DMS53 treated with DMSO at 0.1 percent for 48 hours (cell line): ENCODE results near the gene DHRS1.
"Not testable (repeated sequence)": the region's sequence is repeated elsewhere in the genome, so short reads cannot be mapped to it uniquely, and the experiment has no call there.

ENCODE experiments used
- DNase-seq: peaks from one replicate; lab custom pipeline; 2025; ENCODE audit not compliant: unreplicated experiment; lab: John Stamatoyannopoulos, UW

Gene DHRS1

DNA sequence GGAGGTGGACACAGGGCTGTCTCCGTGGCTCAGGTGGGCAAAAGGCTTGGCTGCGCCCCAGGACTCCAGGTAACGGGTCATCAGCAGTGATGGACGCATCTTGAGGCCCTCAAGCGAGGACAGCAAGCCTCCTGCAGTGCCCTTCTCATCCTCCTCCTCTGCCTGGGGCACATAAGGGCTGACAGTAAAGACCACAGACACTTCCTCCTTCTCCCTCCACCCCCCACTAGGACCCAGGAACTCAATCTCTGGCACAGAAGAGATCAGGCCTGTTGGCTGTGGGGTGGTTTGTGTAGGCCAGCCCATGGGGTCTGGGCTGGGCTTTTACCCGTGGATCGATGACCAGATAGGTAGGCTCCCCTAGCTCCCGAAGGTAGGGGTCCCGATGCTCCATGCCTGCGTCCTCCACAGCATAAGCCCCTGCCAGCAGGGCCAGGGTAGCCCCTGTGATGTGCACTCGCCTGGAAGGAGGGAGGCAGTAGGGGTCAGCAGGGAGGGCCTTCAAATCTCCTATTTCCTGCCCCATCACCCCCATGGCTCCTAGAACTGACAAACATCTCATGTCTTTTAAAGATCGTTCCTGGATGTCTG lies 29.6 kb upstream of the DHRS1 start:
- DNase-seq: no peak

DNA sequence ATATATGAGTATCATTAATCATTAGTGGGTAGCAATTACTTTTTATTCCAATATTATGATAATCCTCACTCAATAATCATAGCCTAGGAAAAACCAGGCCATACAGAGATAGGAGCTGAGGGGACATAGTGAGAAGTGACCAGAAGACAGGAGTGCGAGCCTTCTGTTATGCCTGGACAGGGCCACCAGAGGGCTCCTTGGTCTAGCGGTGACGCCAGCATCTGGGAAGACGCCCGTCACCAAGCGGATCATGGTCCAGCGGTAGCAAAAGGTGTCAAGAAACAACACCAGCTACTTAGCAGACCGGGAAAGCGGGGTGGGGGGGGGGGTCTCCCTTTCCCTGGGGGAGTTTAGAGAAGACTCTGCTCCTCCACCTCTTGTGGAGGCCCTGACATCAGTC lies 28.3 kb upstream of the DHRS1 start:
- DNase-seq: not testable (repeated sequence)

DNA sequence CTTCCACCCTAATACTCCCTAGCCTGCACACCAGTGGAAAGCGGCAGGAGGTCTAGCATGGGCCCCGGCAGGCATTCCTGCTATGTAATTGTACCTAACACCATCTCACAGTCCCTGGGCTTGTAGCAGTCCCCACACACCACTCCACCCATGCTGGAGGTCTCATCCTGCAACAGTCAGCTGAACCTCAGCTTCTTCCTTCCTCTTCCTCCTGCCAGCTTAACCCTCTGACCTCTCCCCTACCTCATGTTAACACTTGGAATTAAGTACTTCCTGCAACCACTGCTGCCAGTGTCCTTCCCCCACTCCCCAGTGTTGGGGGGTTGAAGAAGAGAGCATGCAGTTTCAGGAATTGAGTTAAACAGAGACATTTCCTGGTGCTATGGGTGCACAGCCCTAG lies 27.7 kb upstream of the DHRS1 start:
- no peak for DNase-seq

DNA sequence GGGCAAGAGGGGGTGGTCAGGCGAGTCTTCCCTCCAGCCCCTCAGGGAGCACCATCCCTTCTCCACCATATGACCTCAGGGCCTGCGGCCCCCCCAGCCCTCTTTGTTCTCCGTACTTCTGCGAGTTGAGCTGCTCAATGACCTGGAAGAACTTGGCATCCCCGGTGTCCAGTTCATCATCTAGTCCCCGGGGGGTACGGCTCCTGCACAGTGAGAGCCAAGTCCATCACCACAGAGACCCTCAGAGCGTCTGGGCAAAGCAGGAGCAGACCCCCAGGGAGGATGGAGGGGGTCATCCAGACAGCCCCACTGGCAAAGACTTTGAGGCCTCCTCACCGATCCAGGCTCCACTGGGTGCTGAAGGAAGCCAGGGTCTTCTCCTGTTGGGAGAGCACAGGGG lies 26.4 kb upstream of the DHRS1 start:
- DNase-seq: no peak

DNA sequence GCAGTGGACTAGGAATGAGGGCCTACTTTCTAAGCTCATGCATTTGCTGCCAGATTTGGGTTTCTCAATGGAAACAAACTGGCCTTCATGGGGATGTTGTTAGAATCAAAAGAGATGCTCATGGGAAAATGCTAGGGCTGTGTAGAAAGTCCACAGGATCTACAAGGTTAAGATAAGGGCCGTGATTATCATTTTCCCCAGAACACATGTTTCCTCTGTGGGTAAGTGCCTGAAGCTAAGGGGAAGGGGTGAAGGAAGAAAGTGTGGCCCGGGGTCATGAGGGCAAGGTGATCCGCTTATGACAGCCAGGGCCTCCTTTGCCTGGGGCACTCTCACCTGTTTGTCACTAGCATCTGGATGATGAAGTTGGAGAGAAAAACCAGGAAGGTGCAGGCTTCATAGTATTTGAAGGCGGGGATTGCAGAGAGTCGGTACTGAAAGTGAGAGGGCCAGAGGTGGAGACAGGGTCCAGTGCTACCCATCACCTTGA lies 25.5 kb upstream of the DHRS1 start:
- DNase-seq: no peak

DNA sequence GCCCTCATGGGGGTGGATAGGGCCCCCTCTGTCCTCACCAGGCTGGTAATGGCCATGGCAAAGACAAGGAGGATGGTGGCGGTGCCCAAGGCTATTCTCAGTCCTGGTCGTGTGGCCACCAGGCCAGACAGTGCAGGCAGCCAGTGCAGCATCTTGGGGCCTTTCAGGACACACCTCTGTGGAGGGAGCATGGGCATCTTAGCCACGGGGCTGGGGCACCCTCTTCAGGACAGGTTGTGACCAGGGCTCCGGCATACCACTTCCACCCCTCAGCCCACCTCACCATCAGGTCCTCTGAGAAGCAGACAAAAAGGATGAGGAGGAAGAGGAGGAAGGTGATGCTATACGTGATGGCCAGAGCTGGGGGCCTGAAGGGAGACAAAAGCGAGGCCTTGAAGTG lies 24.4 kb upstream of the DHRS1 start:
- no peak for DNase-seq

DNA sequence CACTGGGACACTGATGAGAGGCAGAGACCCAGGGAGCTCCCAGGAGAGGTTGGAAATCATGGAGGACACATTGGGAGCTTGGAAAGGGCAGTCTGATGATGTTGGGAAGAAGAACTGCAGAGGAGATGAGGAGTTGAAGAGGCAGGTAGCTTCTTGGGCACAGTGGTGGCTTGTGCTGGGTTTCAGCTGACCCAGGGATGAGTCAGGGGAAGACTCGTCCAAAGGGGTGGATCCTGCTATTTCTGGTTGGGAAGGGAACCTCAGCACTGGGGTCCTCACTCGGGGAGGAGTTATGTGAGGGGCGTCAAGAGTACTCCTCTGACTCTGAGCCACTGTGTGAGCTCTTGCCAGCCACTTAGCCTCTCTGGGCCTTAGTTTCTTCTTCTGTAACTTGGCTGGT lies 23.8 kb upstream of the DHRS1 start:
- DNase-seq: no peak

DNA sequence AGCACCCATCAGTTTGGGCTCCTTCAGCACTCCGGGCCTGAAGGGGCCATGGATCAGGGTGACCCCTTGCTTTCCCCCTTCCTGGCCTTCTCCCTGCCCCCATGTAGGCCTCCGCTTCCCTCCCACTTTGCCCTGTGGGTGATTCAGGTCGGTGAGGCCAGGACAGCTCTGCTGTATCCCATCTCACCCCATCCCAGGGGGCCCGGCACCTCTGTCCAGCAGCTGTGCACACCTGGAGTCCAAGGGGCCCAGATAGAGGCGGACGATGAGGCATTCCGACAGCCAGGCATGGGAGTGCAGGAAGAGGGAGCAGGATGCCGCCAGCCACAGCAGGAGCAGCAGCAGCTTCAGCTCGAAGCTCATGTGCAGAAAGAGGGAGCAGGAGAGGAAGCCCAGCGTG lies 23.1 kb upstream of the DHRS1 start:
- DNase-seq: no peak

DNA sequence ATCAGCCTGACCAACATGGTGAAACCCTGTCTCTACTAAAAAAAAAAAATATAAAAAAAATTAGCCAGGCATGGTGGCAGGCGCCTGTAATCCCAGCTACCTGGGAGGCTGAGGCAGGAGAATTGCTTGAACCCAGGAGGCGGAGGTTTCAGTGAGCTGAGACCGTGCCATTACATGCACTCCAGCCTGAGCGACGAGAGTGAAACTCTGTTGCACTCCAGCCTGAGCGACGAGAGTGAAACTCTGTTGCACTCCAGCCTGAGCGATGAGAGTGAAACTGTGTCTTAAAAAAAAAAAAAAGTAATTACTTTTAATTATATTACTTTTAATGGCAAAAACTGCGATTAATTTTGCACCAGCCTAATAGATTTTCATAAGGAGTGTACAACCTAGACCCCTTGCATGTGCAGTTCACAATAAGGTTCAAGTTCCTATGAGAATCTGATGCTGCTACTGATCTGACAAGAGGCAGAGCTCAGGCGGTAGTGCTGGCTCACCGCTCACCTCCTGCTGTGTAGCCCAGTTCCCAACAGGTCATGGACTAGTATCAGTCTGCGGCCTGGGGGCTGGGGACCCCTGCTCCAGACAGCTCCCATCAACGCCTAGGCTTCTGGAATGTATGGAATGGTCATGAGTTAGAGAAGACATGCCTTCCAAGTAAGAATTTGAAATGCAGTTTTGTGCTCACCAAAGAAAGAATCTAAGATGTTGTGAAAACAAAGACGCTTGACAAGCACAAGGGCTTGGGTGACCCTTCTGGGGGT lies 21.8 kb upstream of the DHRS1 start:
- DNase-seq: no peak

DNA sequence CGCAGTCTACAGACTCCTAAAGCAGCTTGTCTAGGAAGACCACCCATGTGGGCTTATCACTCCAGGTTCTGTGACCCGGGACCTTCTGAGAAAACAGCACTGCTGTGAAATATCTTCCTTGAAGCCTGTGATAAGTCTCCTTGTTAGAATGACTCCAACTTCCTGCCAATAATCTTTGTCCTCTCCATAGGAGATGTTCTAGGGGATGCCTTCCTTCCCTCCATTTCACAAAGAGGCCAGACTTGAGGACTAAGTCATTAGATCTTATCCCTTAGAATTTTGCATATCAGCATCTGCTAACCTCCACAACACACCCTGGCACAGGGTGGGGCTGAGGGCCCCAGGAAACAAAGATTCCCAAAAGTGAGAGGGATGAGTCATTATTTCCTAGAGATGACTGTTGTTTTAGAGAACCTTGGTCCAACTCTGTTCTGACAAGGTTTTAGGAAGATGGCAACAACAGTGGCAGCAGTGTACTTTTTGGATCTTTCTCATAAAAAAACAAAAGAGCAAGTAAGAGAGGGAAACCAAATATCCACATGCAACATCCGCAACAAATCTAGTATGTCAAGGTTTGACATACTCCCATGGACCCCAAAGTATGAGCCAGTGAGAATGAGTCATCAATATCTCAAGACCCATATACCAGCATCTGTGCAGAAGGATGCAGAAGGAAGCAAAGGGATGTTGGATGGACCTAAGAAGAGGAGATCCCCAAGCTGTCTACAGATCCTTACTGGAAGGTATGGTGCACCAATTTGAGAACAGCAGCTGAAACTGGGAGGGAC lies 17.8 kb upstream of the DHRS1 start:
- no peak for DNase-seq

DNA sequence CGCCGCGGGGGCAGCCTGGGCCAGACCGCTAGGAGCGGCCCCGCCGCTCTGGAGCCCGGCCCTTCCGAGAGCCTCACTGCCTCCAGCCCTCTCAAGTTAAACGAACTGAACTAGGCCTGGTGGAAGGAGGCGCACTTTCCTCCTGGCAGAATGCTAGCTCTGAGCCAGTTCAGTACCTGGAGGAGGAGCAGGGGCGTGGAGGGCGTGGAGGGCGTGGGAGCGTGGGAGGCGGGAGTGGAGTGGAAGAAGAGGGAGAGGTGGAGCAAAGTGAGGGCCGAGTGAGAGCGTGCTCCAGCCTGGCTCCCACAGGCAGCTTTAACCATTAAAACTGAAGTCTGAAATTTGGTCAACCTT lies 17.0 kb upstream of the DHRS1 start:
- no peak for DNase-seq

DNA sequence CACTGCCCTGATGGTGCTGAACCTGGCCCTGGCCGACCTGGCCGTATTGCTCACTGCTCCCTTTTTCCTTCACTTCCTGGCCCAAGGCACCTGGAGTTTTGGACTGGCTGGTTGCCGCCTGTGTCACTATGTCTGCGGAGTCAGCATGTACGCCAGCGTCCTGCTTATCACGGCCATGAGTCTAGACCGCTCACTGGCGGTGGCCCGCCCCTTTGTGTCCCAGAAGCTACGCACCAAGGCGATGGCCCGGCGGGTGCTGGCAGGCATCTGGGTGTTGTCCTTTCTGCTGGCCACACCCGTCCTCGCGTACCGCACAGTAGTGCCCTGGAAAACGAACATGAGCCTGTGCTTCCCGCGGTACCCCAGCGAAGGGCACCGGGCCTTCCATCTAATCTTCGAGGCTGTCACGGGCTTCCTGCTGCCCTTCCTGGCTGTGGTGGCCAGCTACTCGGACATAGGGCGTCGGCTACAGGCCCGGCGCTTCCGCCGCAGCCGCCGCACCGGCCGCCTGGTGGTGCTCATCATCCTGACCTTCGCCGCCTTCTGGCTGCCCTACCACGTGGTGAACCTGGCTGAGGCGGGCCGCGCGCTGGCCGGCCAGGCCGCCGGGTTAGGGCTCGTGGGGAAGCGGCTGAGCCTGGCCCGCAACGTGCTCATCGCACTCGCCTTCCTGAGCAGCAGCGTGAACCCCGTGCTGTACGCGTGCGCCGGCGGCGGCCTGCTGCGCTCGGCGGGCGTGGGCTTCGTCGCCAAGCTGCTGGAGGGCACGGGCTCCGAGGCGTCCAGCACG lies 16.4 kb upstream of the DHRS1 start:
- DNase-seq: no peak

DNA sequence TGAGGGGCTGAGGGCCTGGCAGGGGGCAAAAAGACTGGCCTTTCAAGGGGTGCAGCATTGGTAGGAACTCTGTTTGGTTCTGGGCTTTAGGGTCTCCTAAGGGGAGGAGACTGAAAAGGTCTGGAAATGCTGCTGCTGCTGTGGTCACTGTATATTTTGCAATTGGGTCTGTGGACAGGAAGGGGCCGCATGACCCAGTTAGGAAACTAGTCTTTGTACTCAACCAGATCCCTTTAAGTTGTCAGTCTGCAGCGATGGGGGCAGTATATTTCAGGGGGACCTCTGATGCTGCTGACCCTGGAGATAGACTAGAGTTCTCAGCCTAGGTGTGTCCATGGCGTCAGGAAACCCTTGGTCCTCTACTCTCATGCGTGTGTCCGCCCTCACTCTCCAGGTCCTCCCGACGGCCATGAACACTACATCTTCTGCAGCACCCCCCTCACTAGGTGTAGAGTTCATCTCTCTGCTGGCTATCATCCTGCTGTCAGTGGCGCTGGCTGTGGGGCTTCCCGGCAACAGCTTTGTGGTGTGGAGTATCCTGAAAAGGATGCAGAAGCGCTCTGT lies 15.7 kb upstream of the DHRS1 start:
- no peak for DNase-seq

DNA sequence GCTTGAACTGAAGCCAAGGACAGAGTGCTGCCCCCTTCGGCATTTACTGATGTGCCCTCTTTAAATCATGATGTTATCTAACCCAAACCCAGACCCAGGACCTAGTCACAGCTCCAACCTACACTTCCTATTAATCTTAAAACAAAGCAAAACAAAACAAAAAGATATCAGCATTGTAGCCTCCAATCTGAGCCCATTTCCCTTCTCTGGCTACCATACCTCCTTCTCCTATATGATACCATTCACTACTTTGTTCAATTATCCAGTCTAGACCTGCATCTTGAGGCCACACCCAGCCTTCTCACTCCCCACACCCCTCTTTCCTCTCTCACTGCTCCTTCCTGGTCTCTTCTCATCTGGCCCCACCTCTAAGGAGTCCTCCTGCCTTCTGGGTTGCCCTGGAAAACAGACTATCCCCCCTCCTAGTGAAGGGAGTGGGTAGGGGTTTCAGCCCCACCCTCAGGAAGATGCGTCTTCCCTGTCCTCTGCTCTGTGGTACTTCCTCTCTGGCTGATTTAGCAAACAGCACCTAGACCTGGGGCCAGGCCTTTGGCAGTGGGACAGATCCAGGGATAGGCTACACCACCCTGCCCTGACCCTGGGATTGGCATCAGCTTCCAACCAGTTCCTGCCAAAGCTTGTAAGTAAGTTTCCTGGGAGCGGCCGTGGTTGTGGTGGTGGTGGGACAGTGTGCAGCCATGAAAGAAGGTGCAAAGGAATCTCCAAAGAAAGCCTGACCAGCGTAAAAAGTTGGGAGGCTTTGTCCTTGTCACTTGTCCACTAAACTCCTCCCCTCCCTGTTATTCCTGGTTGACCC lies 15.0 kb upstream of the DHRS1 start:
- DNase-seq: no peak

DNA sequence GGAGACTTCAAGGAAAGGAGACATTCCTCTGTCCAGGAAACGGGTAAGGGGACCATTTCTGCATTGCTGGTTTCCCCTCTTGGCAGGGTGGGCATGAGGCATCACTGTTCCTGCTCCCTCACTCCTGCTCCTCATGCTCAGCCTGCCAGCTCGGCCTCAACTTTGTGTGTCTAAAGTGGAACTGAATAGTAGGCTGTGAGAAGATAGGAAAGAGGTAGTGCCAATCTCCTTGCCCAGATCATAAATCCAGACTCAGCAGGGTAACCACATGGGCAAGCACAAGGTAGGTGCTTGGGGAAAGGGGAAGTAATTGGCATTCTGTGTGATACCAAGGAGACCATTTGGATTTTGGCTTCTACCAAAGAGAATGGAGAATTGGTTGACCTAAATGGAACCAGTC lies 14.3 kb upstream of the DHRS1 start:
- no peak for DNase-seq

DNA sequence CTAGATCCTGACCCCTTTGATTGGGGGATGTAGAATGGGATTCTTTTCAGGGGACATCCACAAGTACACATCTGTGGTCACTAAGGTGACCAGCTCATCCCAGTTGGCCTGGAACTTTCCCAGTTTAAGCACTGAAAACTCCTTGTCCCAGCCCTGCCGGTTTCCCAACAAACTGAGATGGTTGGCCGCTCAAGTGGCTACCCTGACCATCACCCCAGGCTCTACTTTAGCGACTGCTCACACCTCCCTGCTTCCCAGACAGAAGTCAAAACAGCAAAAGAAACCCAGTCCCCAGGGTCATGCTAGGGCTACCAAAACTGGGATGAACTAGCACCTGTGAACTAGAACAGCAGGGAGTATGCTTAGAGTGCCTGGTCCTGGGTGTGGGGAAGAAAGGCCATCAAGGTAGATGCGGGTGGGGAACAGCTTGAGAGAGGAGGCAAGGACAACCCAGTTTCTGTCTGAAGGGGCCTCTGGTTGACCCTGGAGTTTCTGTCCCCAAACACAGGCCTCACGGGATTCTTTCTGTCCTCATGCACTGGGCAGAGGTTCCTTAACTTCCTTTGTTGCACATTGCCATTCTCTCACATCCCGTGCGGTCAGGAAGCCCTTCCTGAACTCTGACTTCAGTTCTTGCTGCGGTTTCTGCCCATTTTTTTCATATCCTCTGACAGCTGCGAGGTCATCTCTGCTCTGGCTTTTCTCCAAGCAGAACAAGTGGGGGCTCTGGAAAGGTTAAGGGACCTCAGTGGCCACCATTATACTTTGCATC lies 13.3 kb upstream of the DHRS1 start:
- no peak for DNase-seq

DNA sequence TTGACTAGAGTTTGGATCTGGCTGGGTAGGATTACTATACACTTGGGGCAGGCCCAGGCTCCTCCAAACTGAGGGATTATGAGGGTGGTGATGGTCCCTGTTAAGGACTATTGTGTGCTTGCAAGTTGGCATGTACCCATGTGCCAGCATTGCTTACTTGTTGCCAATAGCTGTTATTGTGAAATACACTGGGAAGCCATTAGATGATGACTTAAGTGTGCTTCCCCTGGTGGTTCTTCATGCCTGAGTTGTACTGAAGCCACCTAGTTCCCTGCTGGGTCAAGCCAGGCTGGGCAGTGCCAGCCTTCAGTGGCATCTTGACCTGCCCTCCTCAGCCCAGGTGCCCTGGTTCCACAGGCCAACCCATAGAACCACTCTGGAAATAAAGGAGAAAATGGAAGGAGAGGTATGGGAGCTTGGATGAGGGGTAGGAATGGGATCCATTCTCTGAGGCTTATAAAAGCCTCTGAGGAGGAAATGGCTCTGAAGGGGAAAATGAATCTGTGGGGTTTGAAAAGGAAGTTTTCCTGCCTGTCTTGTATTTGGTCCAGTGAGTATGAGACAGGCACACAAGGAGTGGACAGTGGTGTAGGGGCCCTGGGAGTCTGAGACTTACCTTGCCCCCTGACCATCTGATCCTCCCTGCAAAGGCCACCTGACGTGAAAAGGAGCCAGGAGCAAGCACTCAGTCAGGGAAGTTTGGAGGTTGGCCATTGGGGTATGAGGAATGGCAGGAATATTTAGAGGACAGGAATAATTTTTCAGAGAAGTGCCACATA lies 12.4 kb upstream of the DHRS1 start:
- no peak for DNase-seq
